ENCODE results near the gene TBC1D1. TPM values are rescaled to one million over a fixed set of nuclear protein-coding genes. Genes with fewer than 3 reads are reported as not detected.

TBC1D1 gene
- total and polyA plus RNA-seq, 2 of the 8 experiments (the other 6 are each of a cell fraction or from before 2014, with no cell fraction given), result 96.9 to 162 TPM

DNA sequence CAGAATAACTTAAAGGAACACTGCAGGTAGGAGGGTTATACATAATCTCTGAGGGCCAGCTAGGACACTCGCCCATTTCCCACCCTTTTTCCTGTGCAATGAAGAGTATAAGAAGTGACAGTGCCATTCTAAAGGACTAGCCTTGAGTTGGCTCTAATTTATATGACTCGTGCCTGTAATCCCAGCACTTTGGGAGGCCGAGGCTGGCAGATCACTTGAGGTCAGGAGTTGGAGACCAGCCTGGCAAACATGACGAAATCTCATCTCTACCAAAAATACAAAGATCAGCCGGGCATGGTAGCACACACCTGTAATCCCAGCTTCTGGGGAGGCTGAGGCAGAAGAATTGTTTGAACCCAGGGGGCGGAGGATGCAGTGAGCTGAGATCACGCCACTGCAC lies 4.4 kb downstream of the TBC1D1 start (continued):
- TF ChIP-seq TCF12 (IDR thresholded peaks at IDR 0.05; ENCODE audit: low read depth, low read length) (no peak), MAX (IDR thresholded peaks at IDR 0.05) (no peak), FOSL1 (IDR thresholded peaks at IDR 0.05; ENCODE audit: insufficient read depth, low read depth, low read length) (no peak), HDAC6 (IDR thresholded peaks at IDR 0.05; ENCODE audit: low read depth, low read length) (no peak), GTF2F1 (IDR thresholded peaks at IDR 0.05; ENCODE audit: borderline replicate concordance, low read depth, low read length) (no peak), KDM5A (IDR thresholded peaks at IDR 0.05; ENCODE audit: low read length) (no peak)
